Esophagus squamous epithelium (tissue), 5 donors: ENCODE results near the gene FHIT. TPM values are rescaled to one million over a fixed set of nuclear protein-coding genes. Genes with fewer than 3 reads are reported as not detected.

Experiments used
- DNase-seq: peaks from one replicate; lab custom pipeline; 2025; lab: John Stamatoyannopoulos, UW
- H3K27ac ChIP-seq, 4 donors: fragments of 200-600 bp; sonication (generic); one replicate each; pipeline ENCODE4 v1.5.1; 2016 to 2019; ENCODE audit warnings: mild to moderate bottlenecking in 1 of 4
- H3K27me3 ChIP-seq, 4 donors: fragments of 200-600 bp; sonication (generic); 1 replicate in 3 of 4; 2 replicates in 1 of 4; pipeline versions ENCODE4 v1.5.1 to v1.6.0; 2017 to 2021; ENCODE audit warnings: antibody characterized with exemption in 1 of 4
- H3K36me3 ChIP-seq, 3 donors: fragments of 200-600 bp; sonication (generic); one replicate each; pipeline ENCODE4 v1.5.1; 2016 to 2019
- H3K4me1 ChIP-seq, 3 donors: fragments of 200-600 bp; sonication (generic); one replicate each; pipeline ENCODE4 v1.5.1; 2017 to 2019
- H3K4me3 ChIP-seq, 4 donors: fragments of 200-600 bp; sonication (generic); 1 replicate in 3 of 4; 2 replicates in 1 of 4; pipeline ENCODE4 v1.5.1; 2016 to 2019; ENCODE audit warnings: mild to moderate bottlenecking in 2 of 4, moderate library complexity in 1 of 4
- H3K9me3 ChIP-seq, 3 donors: fragments of 200-600 bp; sonication (generic); one replicate each; pipeline ENCODE4 v1.5.1; 2016 to 2019
- POLR2A ChIP-seq, 4 donors: fragments of 450-650 bp; IDR thresholded peaks; one replicate each; pipeline ENCODE4 v1.6.1; 2017; ENCODE audit warnings: antibody characterized with exemption in 4 of 4, mild to moderate bottlenecking in 4 of 4, moderate library complexity in 3 of 4
- WGBS, 2 donors: methylation state at CpG; one replicate each; pipeline ENCODE4 v1.1.5; 2018; 5-methylcytosine and 5-hydroxymethylcytosine counted together
- intact Hi-C: fragments of 100-400 bp; cut with DNase I; formaldehyde crosslinking; loops from one replicate; pipeline ENCODE4 v1.15.0; 2022
- total RNA-seq, 4 donors: library from RNA; depleted of rRNA; stranded (reverse); fragments of >200 nt; gene quantifications; one replicate each; pipeline ENCODE4 v1.1.0, GENCODE V29; 2016
- TF ChIP-seq, protein P1 (sequence below), 6 experiments: fragments of 450-650 bp in 4 of 6; fragments of 200-600 bp in 2 of 6; sonication (generic) in 2 of 6; IDR thresholded peaks; one replicate each; pipeline ENCODE4 v1.5.1; 2016 to 2019; ENCODE audit warnings: antibody characterized with exemption in 6 of 6, mild to moderate bottlenecking in 4 of 6, moderate library complexity in 4 of 6
- donor health status: DM: yes; HTN: yes; CAD: no.

Gene FHIT
- total RNA-seq, 4 donors from 2014 or later: 0.64 to 5.7 (median 3.1) TPM

DNA sequence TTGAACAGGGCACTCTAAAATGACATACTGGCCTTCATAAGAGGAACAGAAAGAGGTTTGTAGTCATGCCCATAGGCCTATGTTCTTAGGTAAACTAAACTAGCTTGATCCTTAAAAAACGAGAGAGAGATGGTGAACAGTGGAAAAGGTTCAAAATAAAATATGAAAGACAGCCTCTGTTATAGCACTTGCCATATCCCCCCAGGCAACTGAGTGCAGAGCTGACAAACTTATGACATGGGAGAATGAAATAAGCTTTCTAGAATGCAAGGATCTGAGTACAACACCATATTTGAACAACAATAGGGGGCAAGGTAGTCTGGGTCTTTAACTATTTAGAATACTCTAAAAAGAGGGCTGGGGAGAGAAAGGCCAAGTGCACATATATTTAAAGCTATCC lies 1500.9 kb downstream of the FHIT start:
- intact Hi-C loops: no loop called here

DNA sequence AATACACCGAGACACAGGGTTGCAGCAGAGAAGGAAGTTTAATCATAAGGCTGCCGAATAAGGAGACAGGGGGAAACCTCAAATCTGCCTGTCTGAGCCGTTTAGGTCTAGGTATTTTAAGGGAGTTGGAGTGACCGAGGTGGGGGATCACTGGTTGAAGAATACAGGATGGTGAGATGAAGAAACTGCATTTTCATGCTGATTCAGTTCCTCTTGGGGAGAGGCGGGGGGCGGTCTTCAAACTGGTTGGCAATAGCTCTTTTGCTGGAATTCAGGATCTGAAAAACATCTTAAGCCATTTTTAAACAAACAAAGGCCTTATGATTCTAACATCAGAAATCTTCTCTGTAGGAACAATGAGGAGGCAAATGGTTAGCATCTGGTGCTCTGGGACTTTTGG lies 1502.0 kb downstream of the FHIT start:
- intact Hi-C loops: no loop called here
- Histone ChIP-seq H3K36me3 (no peaks in the 10 kb centered on the region), H3K27me3 (no peaks in the 10 kb centered on the region), H3K4me1 (peaks cover 0 to 26% (median 0%) of the 10 kb centered on the region in 3 donors), H3K9me3 (no peaks in the 10 kb centered on the region), H3K4me3 (no peak overlapping the region), H3K27ac (peak overlapping the region in 3 of 4 donors; percentile 30 to 61 (median 38))
- DNase-seq: no peak
- TF ChIP-seq POLR2A (IDR thresholded peaks at IDR 0.05): no peak
- 50 to 71% methylated on average over 6 of the region's 6 CpGs for WGBS, 2 donors

More for the DNA sequence above, 1500.9 kb downstream of the FHIT start:
- no peak overlapping the region for H3K4me3 ChIP-seq
- TF ChIP-seq POLR2A (IDR thresholded peaks at IDR 0.05): no peak
- TF ChIP-seq, protein P1, sequence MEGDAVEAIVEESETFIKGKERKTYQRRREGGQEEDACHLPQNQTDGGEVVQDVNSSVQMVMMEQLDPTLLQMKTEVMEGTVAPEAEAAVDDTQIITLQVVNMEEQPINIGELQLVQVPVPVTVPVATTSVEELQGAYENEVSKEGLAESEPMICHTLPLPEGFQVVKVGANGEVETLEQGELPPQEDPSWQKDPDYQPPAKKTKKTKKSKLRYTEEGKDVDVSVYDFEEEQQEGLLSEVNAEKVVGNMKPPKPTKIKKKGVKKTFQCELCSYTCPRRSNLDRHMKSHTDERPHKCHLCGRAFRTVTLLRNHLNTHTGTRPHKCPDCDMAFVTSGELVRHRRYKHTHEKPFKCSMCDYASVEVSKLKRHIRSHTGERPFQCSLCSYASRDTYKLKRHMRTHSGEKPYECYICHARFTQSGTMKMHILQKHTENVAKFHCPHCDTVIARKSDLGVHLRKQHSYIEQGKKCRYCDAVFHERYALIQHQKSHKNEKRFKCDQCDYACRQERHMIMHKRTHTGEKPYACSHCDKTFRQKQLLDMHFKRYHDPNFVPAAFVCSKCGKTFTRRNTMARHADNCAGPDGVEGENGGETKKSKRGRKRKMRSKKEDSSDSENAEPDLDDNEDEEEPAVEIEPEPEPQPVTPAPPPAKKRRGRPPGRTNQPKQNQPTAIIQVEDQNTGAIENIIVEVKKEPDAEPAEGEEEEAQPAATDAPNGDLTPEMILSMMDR (IDR thresholded peaks at IDR 0.05): no peak
- H3K27me3 ChIP-seq: no peaks in the 10 kb centered on the region
- no peak for DNase-seq
- H3K27ac ChIP-seq: no peak overlapping the region
- no peaks in the 10 kb centered on the region for H3K9me3 ChIP-seq
- 23 to 29% methylated on average over 1 of the region's 1 CpG for WGBS, 2 donors
- H3K36me3 ChIP-seq: no peaks in the 10 kb centered on the region
- H3K4me1 ChIP-seq: peaks cover 0 to 26% (median 0%) of the 10 kb centered on the region in 3 donors

DNA sequence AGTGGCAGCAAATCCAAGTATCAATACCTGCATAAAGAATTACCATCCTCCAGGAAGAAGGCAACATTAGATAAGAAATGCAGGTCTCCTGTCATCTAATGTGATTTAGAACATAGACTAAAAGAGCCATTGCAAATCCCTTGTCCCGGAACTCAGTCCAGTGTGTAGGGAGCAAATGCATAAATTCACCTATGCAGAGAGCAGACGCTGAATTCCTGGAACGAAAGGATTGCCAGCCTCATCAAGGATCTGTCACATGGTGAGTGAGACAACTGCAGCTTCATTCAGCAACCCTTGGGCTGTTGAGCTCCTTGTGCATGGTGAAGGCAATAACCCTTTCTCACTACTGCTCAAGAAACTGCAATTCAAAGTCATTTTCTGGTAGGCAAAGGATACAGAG lies 1504.7 kb downstream of the FHIT start:
- H3K27ac ChIP-seq: no peak overlapping the region
- H3K9me3 ChIP-seq: no peaks in the 10 kb centered on the region
- intact Hi-C loops: no loop called here
- TF ChIP-seq, protein P1 (IDR thresholded peaks at IDR 0.05): no peak
- no peak for TF ChIP-seq POLR2A (IDR thresholded peaks at IDR 0.05)
- no peak for DNase-seq
- no peaks in the 10 kb centered on the region for H3K27me3 ChIP-seq
- no peaks in the 10 kb centered on the region for H3K36me3 ChIP-seq
- WGBS, 2 donors: 91 to 95% methylated on average over 3 of the region's 3 CpGs
- no peak overlapping the region for H3K4me3 ChIP-seq
- H3K4me1 ChIP-seq: peaks cover 0 to 26% (median 0%) of the 10 kb centered on the region in 3 donors

DNA sequence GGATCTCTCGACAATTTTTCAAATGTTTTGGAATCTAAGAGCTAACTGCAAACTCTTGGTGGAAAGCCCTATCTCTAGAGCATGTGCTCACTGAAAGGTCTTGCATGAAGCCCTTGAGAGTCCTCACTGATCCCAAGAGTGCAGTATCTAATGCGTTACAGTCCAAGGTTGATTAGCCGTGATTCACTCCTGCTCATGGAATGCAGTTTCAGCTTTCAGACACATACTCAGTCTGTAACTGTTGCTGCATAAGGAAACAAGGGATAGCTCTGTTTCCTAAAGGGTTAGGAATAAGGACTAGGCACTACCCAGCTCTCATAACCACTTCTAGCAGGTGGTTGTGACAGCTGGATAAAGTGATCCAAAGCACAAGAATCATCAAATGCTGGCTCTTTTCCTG lies 1514.0 kb downstream of the FHIT start:
- H3K27ac ChIP-seq: no peak overlapping the region
- intact Hi-C loops: no loop called here
- no peak for DNase-seq
- H3K36me3 ChIP-seq: no peaks in the 10 kb centered on the region
- no peaks in the 10 kb centered on the region for H3K9me3 ChIP-seq
- H3K27me3 ChIP-seq: no peaks in the 10 kb centered on the region
- H3K4me1 ChIP-seq: no peaks in the 10 kb centered on the region
- 91 to 100% methylated on average over 3 of the region's 3 CpGs for WGBS, 2 donors
- no peak overlapping the region for H3K4me3 ChIP-seq
- TF ChIP-seq POLR2A (IDR thresholded peaks at IDR 0.05): no peak
- TF ChIP-seq, protein P1 (IDR thresholded peaks at IDR 0.05): no peak

DNA sequence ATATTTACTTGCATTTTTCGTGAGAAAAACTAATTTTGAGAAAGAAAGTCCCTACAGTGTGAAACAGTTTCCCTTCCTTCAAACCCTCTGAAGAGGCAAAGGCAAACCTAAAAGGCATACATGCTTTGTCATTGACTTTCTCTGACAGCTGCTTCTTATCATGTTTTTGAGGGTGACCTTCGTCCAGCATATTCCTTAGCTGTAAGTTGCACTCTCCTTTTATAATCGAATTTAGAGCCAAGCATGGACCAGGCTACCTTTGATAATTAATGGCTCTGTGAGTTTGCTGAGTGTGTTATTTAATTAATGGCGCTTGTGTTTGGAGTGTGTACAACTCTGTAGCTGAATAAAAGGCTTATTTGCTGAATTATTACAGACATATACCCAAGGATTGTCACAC lies 1517.2 kb downstream of the FHIT start:
- H3K9me3 ChIP-seq: no peaks in the 10 kb centered on the region
- WGBS, 2 donors: 50 to 68% methylated on average over 4 of the region's 4 CpGs
- H3K27me3 ChIP-seq: no peaks in the 10 kb centered on the region
- no peak overlapping the region for H3K27ac ChIP-seq
- H3K4me3 ChIP-seq: no peak overlapping the region
- no peaks in the 10 kb centered on the region for H3K4me1 ChIP-seq
- DNase-seq: no peak
- no peak for TF ChIP-seq POLR2A (IDR thresholded peaks at IDR 0.05)
- TF ChIP-seq, protein P1 (IDR thresholded peaks at IDR 0.05): no peak
- H3K36me3 ChIP-seq: no peaks in the 10 kb centered on the region
- intact Hi-C loops: no loop called here
